GM21529 (cell line): ENCODE data around the gene NR5A1.

Experiments used
- ATAC-seq: cut with Tn5 transposase; IDR thresholded peaks from one replicate; pipeline ENCODE4 v1.9.1; 2021; ENCODE audit not compliant: unreplicated experiment

NR5A1 gene

GRCh38 chr9:124468061-124468740 is 39.0 kb downstream of the NR5A1 start:
- ATAC-seq, result no peak

GRCh38 chr9:124467410-124468060 is 39.7 kb downstream of the NR5A1 start:
- ATAC-seq, result no peak

GRCh38 chr9:124465736-124466135 is 41.5 kb downstream of the NR5A1 start:
- no peak for ATAC-seq

GRCh38 chr9:124462739-124463138 is 44.5 kb downstream of the NR5A1 start:
- no peak for ATAC-seq

- no peak for ATAC-seq
Measured at GRCh38 chr9:124458441-124458840, 48.8 kb downstream of the NR5A1 start.

GRCh38 chr9:124457887-124458431 is 49.2 kb downstream of the NR5A1 start:
- ATAC-seq, result no peak

- no peak for ATAC-seq
Measured at GRCh38 chr9:124457079-124457886, 49.9 kb downstream of the NR5A1 start.

- ATAC-seq, result no peak
Measured at GRCh38 chr9:124456341-124457078, 50.7 kb downstream of the NR5A1 start.

- ATAC-seq, result no peak
Measured at GRCh38 chr9:124455820-124456219, 51.4 kb downstream of the NR5A1 start.

GRCh38 chr9:124454791-124455443 is 52.3 kb downstream of the NR5A1 start:
- no peak for ATAC-seq

GRCh38 chr9:124454296-124454695 is 52.9 kb downstream of the NR5A1 start:
- ATAC-seq, result no peak

GRCh38 chr9:124453586-124454191 is 53.5 kb downstream of the NR5A1 start:
- no peak for ATAC-seq

- ATAC-seq, result no peak
Measured at GRCh38 chr9:124452841-124453585, 54.2 kb downstream of the NR5A1 start.

GRCh38 chr9:124452326-124452725 is 54.9 kb downstream of the NR5A1 start:
- no peak for ATAC-seq

GRCh38 chr9:124450931-124451661 is 56.1 kb downstream of the NR5A1 start:
- no peak for ATAC-seq

- ATAC-seq, result no peak
Measured at GRCh38 chr9:124450241-124450924, 56.8 kb downstream of the NR5A1 start, which contains the start of gene ADGRD2. Gene ADGRD2 (plus strand): TSS chr9:124450451. CDS start chr9:124451667, 1,216 bp downstream.

- ATAC-seq, result no peak
Measured at GRCh38 chr9:124449381-124450151, 57.6 kb downstream of the NR5A1 start.
